22Rv1 (cell line): Measurements from ENCODE around the gene CEP104.
"Not testable (repeated sequence)": the region's sequence is repeated elsewhere in the genome, so short reads cannot be mapped to it uniquely, and the experiment has no call there.

Source experiments
- CTCF ChIP-seq: fragments of 450-650 bp; IDR thresholded peaks from 2 replicates; pipeline ENCODE4 v1.5.1; 2017; ENCODE audit warnings: mild to moderate bottlenecking
- ZFX ChIP-seq: fragments of 450-650 bp; IDR thresholded peaks from 2 replicates; pipeline ENCODE4 v1.6.1; 2017; ENCODE audit warnings: antibody characterized with exemption, borderline replicate concordance

GRCh38 chr1:3800795-3801194 lies 56.2 kb downstream of the CEP104 start:
- TF ChIP-seq CTCF, ZFX: not testable (repeated sequence)
